PC-3 (cell line): ENCODE measurements around the gene OR2A14. TPM values are rescaled to one million over a fixed set of nuclear protein-coding genes. Genes with fewer than 3 reads are reported as not detected.

Source experiments
- ATAC-seq: fragments of 200-7000 bp; cut with Tn5 transposase; 2 replicates; pipeline ENCODE4 v1.9.1; 2020; ENCODE audit warnings: mild to moderate bottlenecking, moderate library complexity
- Bru-seq: library from RNA; stranded (reverse); fragments of 400-500 nt; gene quantifications from one replicate; lab custom pipeline; 2021; lab: Mats Ljungman, UMichigan
- BruChase-seq, 2 experiments: library from RNA; stranded (reverse); fragments of 400-500 nt; gene quantifications; one replicate each; lab custom pipeline; 2021; lab: Mats Ljungman, UMichigan
- BruUV-seq: library from RNA; stranded (reverse); fragments of 400-500 nt; replicated peaks from 2 replicates; lab custom pipeline; 2021; lab: Mats Ljungman, UMichigan
- CTCF ChIA-PET: fragments of 300-600 bp; sonication (Branson Sonifier 250); formaldehyde crosslinking; loops from one replicate; lab custom pipeline; 2022; ENCODE audit warnings: antibody characterized with exemption; lab: Charles Lee
- POLR2A ChIA-PET: fragments of 300-600 bp; sonication (Branson Sonifier 250); formaldehyde crosslinking; loops from one replicate; lab custom pipeline; 2022; ENCODE audit warnings: antibody characterized with exemption; ENCODE audit not compliant: unreplicated experiment; lab: Charles Lee
- DNase-seq: peaks from one replicate; pipeline ENCODE4 v3.0.0-alpha.2; 2015
- H2AFZ ChIP-seq: fragments of 300-600 bp; sonication (generic); 2 replicates; pipeline ENCODE4 v1.6.0; 2016; ENCODE audit warnings: antibody characterized with exemption, low read length
- H3F3A ChIP-seq: fragments of 300-600 bp; sonication (generic); one replicate; pipeline ENCODE4 v1.6.0; 2017; ENCODE audit warnings: antibody characterized with exemption, low read length, control low read depth, mild to moderate bottlenecking; ENCODE audit not compliant: unreplicated experiment
- H3K27ac ChIP-seq: fragments of 300-600 bp; sonication (generic); 2 replicates; pipeline ENCODE4 v1.5.1; 2016; ENCODE audit warnings: mild to moderate bottlenecking, low read length
- H3K27me3 ChIP-seq: fragments of 300-600 bp; sonication (generic); 2 replicates; pipeline ENCODE4 v1.6.1; 2016; ENCODE audit warnings: low read length, mixed read lengths
- H3K36me3 ChIP-seq: fragments of 300-600 bp; sonication (generic); 2 replicates; pipeline ENCODE4 v1.6.1; 2016; ENCODE audit warnings: low read depth, mixed run types, low read length, mixed read lengths
- H3K4me1 ChIP-seq: fragments of 300-600 bp; sonication (generic); 2 replicates; pipeline ENCODE4 v1.5.1; 2016; ENCODE audit warnings: low read length; ENCODE audit not compliant: insufficient read depth
- H3K4me2 ChIP-seq: fragments of 300-600 bp; sonication (generic); 2 replicates; pipeline ENCODE4 v1.6.0; 2016; ENCODE audit warnings: low read length
- H3K4me3 ChIP-seq: fragments of 300-600 bp; sonication (generic); 2 replicates; pipeline ENCODE4 v1.5.1; 2016; ENCODE audit warnings: mild to moderate bottlenecking, low read length, mixed read lengths
- H3K79me2 ChIP-seq: fragments of 300-600 bp; sonication (generic); 2 replicates; pipeline ENCODE4 v1.6.1; 2017; ENCODE audit warnings: low read length, mixed read lengths
- H3K9ac ChIP-seq: fragments of 300-600 bp; sonication (generic); 2 replicates; pipeline ENCODE4 v1.6.0; 2016; ENCODE audit warnings: mild to moderate bottlenecking, low read length
- H3K9me2 ChIP-seq: fragments of 300-600 bp; sonication (generic); replicated peaks from 2 replicates; pipeline ENCODE4 v1.6.1; 2016; ENCODE audit warnings: mixed run types, low read length, mixed read lengths
- H3K9me3 ChIP-seq: fragments of 300-600 bp; sonication (generic); 2 replicates; pipeline ENCODE4 v1.6.1; 2016; ENCODE audit warnings: low read length, mixed read lengths
- H4K20me1 ChIP-seq: fragments of 300-600 bp; sonication (generic); 2 replicates; pipeline ENCODE4 v1.6.1; 2016; ENCODE audit warnings: low read length, mixed read lengths
- CTCF ChIP-seq: fragments of 300-600 bp; sonication (generic); conservative IDR thresholded peaks from 2 replicates; pipeline ENCODE4 v1.5.1; 2017; ENCODE audit warnings: antibody characterized with exemption, low read depth, mild to moderate bottlenecking, low read length
- EZH2 ChIP-seq: fragments of 300-600 bp; sonication (generic); IDR thresholded peaks from one replicate; pipeline ENCODE4 v1.6.1; 2017; ENCODE audit warnings: antibody characterized with exemption, mild to moderate bottlenecking, low read length; ENCODE audit not compliant: unreplicated experiment
- EZH2phosphoT487 ChIP-seq: fragments of 300-600 bp; sonication (generic); IDR thresholded peaks from 2 replicates; pipeline ENCODE4 v1.6.1; 2018; ENCODE audit warnings: mild to moderate bottlenecking, antibody characterized with exemption, low read length, borderline replicate concordance
- intact Hi-C: fragments of 100-400 bp; cut with micrococcal nuclease; formaldehyde crosslinking; loops from 2 replicates; pipeline ENCODE4 v1.9.0; 2023
- long read RNA-seq: library from polyadenylated mRNA; unstranded; transcript quantifications from one replicate; pipeline ENCODE4 v2.0.0, GENCODE V29; 2021; ENCODE audit not compliant: unreplicated experiment
- total RNA-seq: library from RNA; depleted of rRNA; stranded (reverse); fragments of >200 nt; gene quantifications from 2 replicates; pipeline ENCODE4 v1.2.3, GENCODE V29; 2014; rRNA removed

OR2A14 gene
- total RNA-seq = not detected in 2 replicates
- not detected for Bru-seq, nascent RNA
- BruChase-seq, experiment 1, labeled RNA remaining after a 6-hour chase = not detected
- not detected for BruChase-seq, experiment 2, labeled RNA remaining after a 2-hour chase
- long read RNA-seq, partial matches to known transcripts = 0 of 1 reads
- long read RNA-seq, other reads (novel, unspliced or antisense) = 1 of 1 reads

- Histone ChIP-seq H3F3A (no peaks in the 10 kb centered on the region), H3K9ac (no peak within 1 kb of the TSS), H2AFZ (no peak within 1 kb of the TSS), H3K4me1 (no peaks in the 10 kb centered on the region), H3K27me3 (no peaks in the 10 kb centered on the region), H3K9me2 (no peaks in the 10 kb centered on the region), H3K36me3 (no peaks in the 10 kb centered on the region), H4K20me1 (no peaks in the 10 kb centered on the region), H3K79me2 (no peaks in the 10 kb centered on the region), H3K9me3 (no peaks in the 10 kb centered on the region), H3K4me3 (no peak within 1 kb of the TSS), H3K27ac (no peak within 1 kb of the TSS), H3K4me2 (no peak within 1 kb of the TSS)
- CTCF ChIA-PET = no interaction called here
- no TSS peak for BruUV-seq
- ATAC-seq (no peak), DNase-seq (no peak)
- intact Hi-C loops = no loop called here
- TF ChIP-seq EZH2 (no peak), EZH2phosphoT487 (no peak), CTCF (no peak)
- POLR2A ChIA-PET = no interaction called here
Observed at GRCh38 chr7:144122876-144123275, at the start of gene OR2A14. TSS of gene OR2A14 (plus strand) at chr7:144123176. CDS start at chr7:144129113, 5,937 bp downstream.

DNA sequence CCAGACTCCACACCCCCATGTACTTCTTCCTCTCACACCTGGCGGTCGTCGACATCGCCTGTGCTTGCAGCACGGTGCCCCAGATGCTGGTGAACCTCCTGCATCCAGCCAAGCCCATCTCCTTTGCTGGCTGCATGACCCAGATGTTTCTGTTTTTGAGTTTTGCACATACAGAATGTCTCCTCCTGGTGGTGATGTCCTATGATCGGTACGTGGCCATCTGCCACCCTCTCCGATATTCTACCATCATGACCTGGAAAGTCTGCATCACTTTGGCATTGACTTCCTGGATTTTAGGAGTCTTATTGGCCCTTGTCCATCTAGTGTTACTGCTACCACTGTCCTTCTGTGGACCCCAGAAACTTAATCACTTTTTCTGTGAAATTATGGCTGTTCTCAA, 48.6 kb upstream of the OR2A14 start:
- Histone ChIP-seq H3K27ac (no peak overlapping the region), H3K4me3 (no peak overlapping the region), H3K4me1 (no peaks in the 10 kb centered on the region), H3K27me3 (peaks cover 10% of the 10 kb centered on the region), H3K9ac (no peak overlapping the region), H3K79me2 (no peaks in the 10 kb centered on the region), H3K36me3 (no peaks in the 10 kb centered on the region), H2AFZ (no peak overlapping the region), H4K20me1 (no peaks in the 10 kb centered on the region), H3K9me2 (no peaks in the 10 kb centered on the region), H3K4me2 (no peak overlapping the region), H3K9me3 (no peaks in the 10 kb centered on the region), H3F3A (no peaks in the 10 kb centered on the region)
- CTCF ChIA-PET = no interaction called here
- BruUV-seq = no TSS peak
- intact Hi-C loops = no loop called here
- DNase-seq (no peak), ATAC-seq (no peak)
- POLR2A ChIA-PET = no interaction called here
- TF ChIP-seq EZH2phosphoT487 = no peak
- peak; percentile 31; the same call in 1 of the 2 replicates for TF ChIP-seq CTCF

GRCh38 chr7:144085978-144086377, 37.0 kb upstream of the OR2A14 start, which contains the start of gene OR2A12:
TSS of gene OR2A12 (plus strand) at chr7:144086278. CDS start at chr7:144095108, 8,830 bp downstream.
- no peaks in the 10 kb centered on the region for H3K79me2 ChIP-seq
- H3K9ac ChIP-seq = no peak within 1 kb of the TSS
- TF ChIP-seq EZH2 (no peak), EZH2phosphoT487 (no peak), CTCF (no peak)
- no peaks in the 10 kb centered on the region for H4K20me1 ChIP-seq
- BruUV-seq = no TSS peak
- no peak within 1 kb of the TSS for H3K4me2 ChIP-seq
- H3K9me3 ChIP-seq = no peaks in the 10 kb centered on the region
- H3K9me2 ChIP-seq = no peaks in the 10 kb centered on the region
- H3K27me3 ChIP-seq = no peaks in the 10 kb centered on the region
- H3K4me1 ChIP-seq = no peaks in the 10 kb centered on the region
- CTCF ChIA-PET = no interaction called here
- no peak within 1 kb of the TSS for H3K27ac ChIP-seq
- H3K4me3 ChIP-seq = no peak within 1 kb of the TSS
- DNase-seq = no peak
- ATAC-seq = no peak
- H3K36me3 ChIP-seq = no peaks in the 10 kb centered on the region
- intact Hi-C loops = no loop called here
- no peak within 1 kb of the TSS for H2AFZ ChIP-seq
- POLR2A ChIA-PET = no interaction called here
- H3F3A ChIP-seq = no peaks in the 10 kb centered on the region
